Measurements from ENCODE around the gene SLC6A11.

The SLC6A11 gene

DNA sequence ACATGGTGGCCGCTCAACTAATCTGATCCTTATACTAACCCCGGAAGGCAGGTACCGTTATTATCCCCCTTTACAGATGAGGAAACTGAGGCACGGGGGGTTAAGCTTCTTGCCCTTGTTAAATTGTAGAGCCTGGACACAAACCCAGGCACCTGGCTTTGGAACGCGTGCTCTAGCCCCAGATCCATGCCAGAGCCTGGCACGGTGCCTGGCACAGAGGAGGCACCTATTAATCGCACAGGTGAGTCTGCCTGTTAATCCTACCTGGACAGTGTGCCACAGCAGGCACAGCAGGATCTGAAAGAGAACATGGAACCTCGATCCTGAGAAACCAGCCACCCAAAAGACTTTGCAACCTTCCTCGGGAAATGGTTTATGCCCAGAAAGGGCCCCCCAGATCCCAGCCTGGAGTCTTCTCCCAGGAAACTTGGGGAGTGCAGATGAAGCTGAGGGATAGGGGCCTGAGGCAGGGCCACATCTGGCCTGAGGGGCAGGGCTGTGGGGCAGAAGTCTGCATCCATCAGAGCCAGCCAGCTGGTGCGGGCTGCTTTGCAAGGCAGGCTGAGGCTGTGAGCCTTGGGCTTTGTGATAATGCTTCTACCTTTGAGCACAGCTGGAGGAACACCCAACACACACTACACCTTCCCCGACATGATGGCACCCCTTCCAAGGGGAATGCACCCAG lies 121.3 kb downstream of the SLC6A11 start:
- TF ChIP-seq ZC3H10 (CRISPR knock-in tag; IDR thresholded peaks at IDR 0.05) (no peak), ZNF565 (CRISPR knock-in tag; conservative IDR thresholded peaks at IDR 0.05; ENCODE audit: low read depth) (no peak), SNAI2 (CRISPR knock-in tag; IDR thresholded peaks at IDR 0.05) (no peak)
- TF ChIP-seq, protein P1, sequence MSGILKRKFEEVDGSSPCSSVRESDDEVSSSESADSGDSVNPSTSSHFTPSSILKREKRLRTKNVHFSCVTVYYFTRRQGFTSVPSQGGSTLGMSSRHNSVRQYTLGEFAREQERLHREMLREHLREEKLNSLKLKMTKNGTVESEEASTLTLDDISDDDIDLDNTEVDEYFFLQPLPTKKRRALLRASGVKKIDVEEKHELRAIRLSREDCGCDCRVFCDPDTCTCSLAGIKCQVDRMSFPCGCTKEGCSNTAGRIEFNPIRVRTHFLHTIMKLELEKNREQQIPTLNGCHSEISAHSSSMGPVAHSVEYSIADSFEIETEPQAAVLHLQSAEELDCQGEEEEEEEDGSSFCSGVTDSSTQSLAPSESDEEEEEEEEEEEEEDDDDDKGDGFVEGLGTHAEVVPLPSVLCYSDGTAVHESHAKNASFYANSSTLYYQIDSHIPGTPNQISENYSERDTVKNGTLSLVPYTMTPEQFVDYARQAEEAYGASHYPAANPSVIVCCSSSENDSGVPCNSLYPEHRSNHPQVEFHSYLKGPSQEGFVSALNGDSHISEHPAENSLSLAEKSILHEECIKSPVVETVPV (CRISPR knock-in tag; IDR thresholded peaks at IDR 0.05), result no peak
- no peak for ATAC-seq

DNA sequence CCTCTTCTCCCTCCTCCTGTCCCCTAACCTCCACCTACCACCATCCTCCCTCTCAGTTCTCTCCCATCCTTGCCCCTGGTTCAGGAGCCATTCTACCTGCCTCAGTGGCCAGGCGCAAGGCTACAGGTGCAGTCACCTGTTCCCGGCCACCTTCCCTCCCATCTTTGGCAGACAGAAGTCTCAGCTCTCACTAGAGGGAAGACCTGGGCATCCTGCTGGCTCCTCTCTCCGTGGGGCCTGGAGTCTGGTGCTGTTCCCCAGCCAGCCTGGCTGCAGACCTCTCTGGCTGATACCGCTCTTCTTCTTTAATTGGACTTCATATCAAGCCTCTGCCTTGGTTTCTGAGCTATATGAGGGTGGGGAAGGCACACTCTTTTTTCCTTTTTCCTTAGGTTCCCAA lies 123.5 kb downstream of the SLC6A11 start:
- no peak for ATAC-seq
- no peak for TF ChIP-seq PPARA (CRISPR knock-in tag; IDR thresholded peaks at IDR 0.05; ENCODE audit: borderline replicate concordance)

- no peak for ATAC-seq
- no peak for TF ChIP-seq ZNF8 (CRISPR knock-in tag; IDR thresholded peaks at IDR 0.05)
- TF ChIP-seq RARB (CRISPR knock-in tag; IDR thresholded peaks at IDR 0.05), result no peak
- no peak for TF ChIP-seq POU6F1 (CRISPR knock-in tag; IDR thresholded peaks at IDR 0.05; ENCODE audit: borderline replicate concordance, low read depth)
- no peak for TF ChIP-seq PPARA (CRISPR knock-in tag; IDR thresholded peaks at IDR 0.05; ENCODE audit: borderline replicate concordance)
- TF ChIP-seq ZC3H10 (CRISPR knock-in tag; IDR thresholded peaks at IDR 0.05), result no peak
- no peak for TF ChIP-seq ZFP30 (CRISPR knock-in tag; IDR thresholded peaks at IDR 0.05)
- no peak for TF ChIP-seq OSR1 (CRISPR knock-in tag; IDR thresholded peaks at IDR 0.05)
- TF ChIP-seq ESRRG (CRISPR knock-in tag; IDR thresholded peaks at IDR 0.05), result no peak
- TF ChIP-seq TOX (CRISPR knock-in tag; IDR thresholded peaks at IDR 0.05; ENCODE audit: borderline replicate concordance), result no peak
- TF ChIP-seq ZFP3 (CRISPR knock-in tag; IDR thresholded peaks at IDR 0.05), result no peak
- no peak for TF ChIP-seq ZNF565 (CRISPR knock-in tag; conservative IDR thresholded peaks at IDR 0.05; ENCODE audit: low read depth)
- TF ChIP-seq SNAI2 (CRISPR knock-in tag; IDR thresholded peaks at IDR 0.05), result no peak
- TF ChIP-seq ZNF70 (CRISPR knock-in tag; IDR thresholded peaks at IDR 0.05), result no peak
- TF ChIP-seq BACH2 (CRISPR knock-in tag; IDR thresholded peaks at IDR 0.05; ENCODE audit: borderline replicate concordance), result no peak
- no peak for TF ChIP-seq CSDC2 (CRISPR knock-in tag; IDR thresholded peaks at IDR 0.05)
- TF ChIP-seq, protein P2, sequence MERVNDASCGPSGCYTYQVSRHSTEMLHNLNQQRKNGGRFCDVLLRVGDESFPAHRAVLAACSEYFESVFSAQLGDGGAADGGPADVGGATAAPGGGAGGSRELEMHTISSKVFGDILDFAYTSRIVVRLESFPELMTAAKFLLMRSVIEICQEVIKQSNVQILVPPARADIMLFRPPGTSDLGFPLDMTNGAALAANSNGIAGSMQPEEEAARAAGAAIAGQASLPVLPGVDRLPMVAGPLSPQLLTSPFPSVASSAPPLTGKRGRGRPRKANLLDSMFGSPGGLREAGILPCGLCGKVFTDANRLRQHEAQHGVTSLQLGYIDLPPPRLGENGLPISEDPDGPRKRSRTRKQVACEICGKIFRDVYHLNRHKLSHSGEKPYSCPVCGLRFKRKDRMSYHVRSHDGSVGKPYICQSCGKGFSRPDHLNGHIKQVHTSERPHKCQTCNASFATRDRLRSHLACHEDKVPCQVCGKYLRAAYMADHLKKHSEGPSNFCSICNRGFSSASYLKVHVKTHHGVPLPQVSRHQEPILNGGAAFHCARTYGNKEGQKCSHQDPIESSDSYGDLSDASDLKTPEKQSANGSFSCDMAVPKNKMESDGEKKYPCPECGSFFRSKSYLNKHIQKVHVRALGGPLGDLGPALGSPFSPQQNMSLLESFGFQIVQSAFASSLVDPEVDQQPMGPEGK (CRISPR knock-in tag; IDR thresholded peaks at IDR 0.05; ENCODE audit: borderline replicate concordance), result no peak
- TF ChIP-seq, protein P1 (CRISPR knock-in tag; IDR thresholded peaks at IDR 0.05), result no peak
- no peak for TF ChIP-seq GLIS3 (CRISPR knock-in tag; IDR thresholded peaks at IDR 0.05)
These were observed 124.1 kb downstream of the SLC6A11 start for GRCh38 chr3:10940106-10940505.

DNA sequence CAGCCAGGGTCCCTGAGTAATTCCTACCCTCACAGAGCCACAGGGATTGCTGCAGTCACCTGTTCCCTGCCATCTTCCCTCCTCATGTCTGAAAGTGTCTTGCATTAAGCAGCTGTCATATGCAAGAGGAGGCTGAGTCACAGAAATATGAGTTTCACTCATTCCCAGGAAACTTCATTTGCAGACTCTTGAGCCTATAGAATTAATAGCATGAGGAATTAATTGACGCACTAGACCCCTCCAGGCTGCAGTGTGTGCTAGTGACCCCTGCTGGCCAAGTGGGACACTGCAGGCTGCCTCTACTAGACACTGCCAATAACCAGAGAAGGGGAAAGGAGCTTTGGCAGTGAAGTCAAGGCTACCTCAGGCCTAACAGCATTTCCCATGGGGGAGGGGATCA lies 125.9 kb downstream of the SLC6A11 start:
- ATAC-seq, result no peak
- TF ChIP-seq PPARA (CRISPR knock-in tag; IDR thresholded peaks at IDR 0.05; ENCODE audit: borderline replicate concordance) (no peak), OSR1 (CRISPR knock-in tag; IDR thresholded peaks at IDR 0.05) (no peak), CSDC2 (CRISPR knock-in tag; IDR thresholded peaks at IDR 0.05) (no peak), BACH2 (CRISPR knock-in tag; IDR thresholded peaks at IDR 0.05; ENCODE audit: borderline replicate concordance) (no peak), ESRRG (CRISPR knock-in tag; IDR thresholded peaks at IDR 0.05) (no peak), ZFP30 (CRISPR knock-in tag; IDR thresholded peaks at IDR 0.05) (no peak), ZNF70 (CRISPR knock-in tag; IDR thresholded peaks at IDR 0.05) (no peak), GLIS3 (CRISPR knock-in tag; IDR thresholded peaks at IDR 0.05) (no peak), POU6F1 (CRISPR knock-in tag; IDR thresholded peaks at IDR 0.05; ENCODE audit: borderline replicate concordance, low read depth) (no peak), TSHZ2 (CRISPR knock-in tag; IDR thresholded peaks at IDR 0.05) (no peak), ZNF8 (CRISPR knock-in tag; IDR thresholded peaks at IDR 0.05) (no peak), ZNF565 (CRISPR knock-in tag; conservative IDR thresholded peaks at IDR 0.05; ENCODE audit: low read depth) (no peak), TCF4 (CRISPR knock-in tag; IDR thresholded peaks at IDR 0.05; ENCODE audit: borderline replicate concordance) (no peak)

Measured in SK-N-SH treated with all-trans-retinoic acid at 6 μM for 48 hours (cell line).